ENCODE data around the gene ENAH.
A peak's percentile ranks its signal among the peaks of the same experiment; 100 is the strongest.
"Not testable (repeated sequence)": the region's sequence is repeated elsewhere in the genome, so short reads cannot be mapped to it uniquely, and the experiment has no call there.

The ENAH gene

DNA sequence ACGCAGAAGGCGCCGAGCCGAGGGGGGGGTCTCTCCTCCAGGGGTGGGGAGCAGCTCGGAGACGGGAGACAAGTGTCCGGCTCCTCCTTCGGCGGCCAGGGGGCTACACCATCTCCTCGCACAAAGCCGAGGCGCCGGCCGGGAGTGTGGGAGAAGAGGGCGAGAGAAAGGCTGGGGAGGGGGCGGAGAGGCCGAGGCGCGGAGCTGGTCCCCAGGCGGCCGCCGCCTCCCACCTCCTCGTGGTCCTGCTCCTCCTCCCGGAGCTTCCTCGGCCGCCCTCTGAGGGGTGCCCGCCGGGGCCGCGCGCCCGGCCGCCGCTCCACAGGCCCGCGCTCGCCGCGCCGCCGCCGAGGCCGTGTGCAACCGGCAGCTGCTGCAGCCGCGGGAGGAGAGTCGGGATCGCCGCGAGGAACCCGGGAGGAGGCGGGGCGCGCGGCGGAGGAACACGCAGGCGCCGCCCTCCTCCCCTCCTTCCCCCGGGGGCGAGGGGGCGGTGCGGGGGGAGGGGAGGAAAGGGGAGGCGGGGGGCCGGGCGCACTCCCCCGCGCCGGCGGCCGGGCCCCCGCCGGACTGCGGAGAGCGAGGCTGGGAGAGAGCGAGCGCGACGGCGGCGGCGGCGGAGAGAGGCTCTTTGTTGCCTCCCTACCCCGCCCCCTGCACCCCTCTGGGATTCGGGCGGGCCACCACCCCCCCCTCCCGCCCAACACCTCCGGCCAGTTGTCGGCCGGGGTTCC, at the start of gene ENAH:
Gene ENAH (minus strand): TSS at position 395 of the 734 bp plus-strand sequence. CDS start 433 bp downstream, outside the sequence.
- DNase-seq (ENCODE audit: low spot score): peak; percentile 87

DNA sequence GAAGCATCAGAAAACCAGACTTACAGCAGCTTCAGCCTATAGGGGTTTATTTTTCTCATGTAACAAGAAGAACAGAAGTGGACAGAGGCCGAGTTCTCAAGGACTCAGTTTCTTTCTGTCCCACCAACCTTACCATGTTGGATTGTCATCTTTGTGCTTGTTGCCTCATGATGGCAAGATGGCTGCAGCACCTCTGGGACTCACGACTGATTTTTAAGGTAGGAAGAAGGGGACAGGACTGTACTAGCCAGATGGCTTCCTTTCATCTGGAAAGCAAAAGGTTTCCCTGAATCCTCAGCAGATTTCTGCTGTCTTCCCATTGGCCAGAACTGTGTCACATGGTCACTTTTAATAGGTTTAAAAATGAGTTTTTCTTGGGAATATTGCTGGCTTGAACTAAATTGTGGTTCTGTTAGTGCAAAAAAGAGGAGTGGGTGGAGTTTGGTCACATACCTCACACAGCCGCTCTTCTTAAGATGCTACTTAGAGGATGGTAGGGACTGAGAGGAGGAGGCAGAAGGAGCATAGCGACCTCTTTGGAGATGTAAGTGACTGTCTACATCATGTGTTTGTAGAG, 48.1 kb upstream of the ENAH start:
- no peak for DNase-seq (ENCODE audit: low spot score)

DNA sequence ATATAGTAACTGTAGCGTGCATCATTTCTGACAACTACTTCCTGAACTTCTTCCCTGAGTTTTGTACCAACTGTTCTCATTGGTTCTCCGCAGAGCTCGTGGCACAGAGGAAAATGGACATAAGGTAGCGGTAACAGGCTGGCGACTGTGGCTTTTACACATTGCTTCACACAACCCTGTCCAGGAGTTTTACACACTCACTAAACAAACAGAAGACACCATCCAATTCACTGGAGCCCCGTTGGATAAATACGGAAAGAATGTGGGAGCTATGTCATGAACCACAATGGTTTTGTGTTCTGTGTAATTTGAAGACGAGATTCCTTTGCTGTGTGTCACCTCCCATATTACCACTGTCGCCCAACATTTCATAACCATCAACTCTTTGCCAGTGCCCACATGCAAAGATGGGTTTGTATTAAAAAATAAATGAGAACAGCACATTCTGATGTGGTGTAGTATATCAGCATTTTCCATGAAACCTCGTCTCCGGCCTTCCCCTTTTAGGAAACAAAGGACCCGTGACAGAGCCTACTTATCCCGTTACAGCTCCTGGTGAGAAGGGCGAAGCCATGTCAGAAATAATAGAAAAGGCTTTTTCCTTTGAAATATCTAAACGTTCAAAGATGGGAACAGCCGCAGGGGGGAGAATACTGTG, 47.4 kb upstream of the ENAH start:
- DNase-seq (ENCODE audit: low spot score): no peak

DNA sequence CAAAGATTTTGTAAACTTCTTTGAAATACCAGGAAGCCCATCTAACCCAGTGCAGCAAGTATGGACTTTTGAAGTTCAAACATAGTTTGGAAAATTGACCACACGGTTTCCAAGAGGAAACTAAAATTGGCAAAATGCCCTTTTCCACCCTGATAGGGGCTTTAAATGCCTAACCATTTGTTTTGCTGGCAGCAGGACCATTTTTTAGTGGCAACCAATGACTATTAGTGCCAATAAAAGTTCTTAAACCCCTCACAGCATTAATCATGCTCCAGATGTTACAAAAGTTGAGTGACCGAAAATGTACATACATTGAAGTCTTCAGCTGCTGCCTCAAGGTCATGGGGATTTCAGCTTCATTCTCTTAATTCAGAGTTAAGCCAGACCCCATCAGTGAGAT, 46.4 kb upstream of the ENAH start:
- no peak for DNase-seq (ENCODE audit: low spot score)

DNA sequence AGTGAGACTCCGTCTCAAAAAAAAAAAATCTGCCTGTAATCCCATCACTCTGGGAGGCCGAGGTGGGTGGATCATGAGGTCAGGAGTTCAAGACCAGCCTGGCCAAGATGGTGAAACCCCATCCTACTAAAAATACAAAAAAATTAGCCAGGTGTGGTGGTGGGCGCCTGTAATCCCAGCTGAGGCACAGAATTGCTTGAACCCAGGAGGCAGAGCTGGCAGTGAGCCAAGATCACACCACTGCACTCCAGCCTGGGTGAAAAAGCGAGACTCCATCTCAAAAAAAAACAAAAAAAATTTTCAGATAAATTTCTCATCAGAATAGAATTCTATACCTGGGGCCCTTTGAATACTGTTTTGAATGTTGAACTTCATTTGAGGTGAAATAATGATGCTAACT, 45.3 kb upstream of the ENAH start:
- DNase-seq (ENCODE audit: low spot score): not testable (repeated sequence)

DNA sequence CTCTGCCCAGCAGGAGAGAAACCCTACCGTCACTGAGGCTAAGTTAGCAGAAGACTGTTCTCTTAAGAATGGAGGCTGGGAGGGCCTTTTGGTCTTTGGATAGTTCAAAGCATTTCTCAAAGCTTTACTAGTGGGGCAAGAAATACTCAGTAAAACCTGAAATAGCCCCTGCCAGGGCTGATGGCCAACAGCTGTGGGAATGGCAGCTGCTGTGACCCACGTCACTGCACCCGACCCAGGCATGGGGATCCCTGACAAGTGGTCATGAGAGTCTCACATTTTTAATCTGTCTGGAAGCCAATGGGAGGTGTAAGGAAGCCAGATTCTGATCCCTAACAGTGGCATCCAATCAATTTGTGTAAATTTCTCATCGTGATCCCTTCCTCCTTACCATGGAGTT, 44.5 kb upstream of the ENAH start:
- no peak for DNase-seq (ENCODE audit: low spot score)

DNA sequence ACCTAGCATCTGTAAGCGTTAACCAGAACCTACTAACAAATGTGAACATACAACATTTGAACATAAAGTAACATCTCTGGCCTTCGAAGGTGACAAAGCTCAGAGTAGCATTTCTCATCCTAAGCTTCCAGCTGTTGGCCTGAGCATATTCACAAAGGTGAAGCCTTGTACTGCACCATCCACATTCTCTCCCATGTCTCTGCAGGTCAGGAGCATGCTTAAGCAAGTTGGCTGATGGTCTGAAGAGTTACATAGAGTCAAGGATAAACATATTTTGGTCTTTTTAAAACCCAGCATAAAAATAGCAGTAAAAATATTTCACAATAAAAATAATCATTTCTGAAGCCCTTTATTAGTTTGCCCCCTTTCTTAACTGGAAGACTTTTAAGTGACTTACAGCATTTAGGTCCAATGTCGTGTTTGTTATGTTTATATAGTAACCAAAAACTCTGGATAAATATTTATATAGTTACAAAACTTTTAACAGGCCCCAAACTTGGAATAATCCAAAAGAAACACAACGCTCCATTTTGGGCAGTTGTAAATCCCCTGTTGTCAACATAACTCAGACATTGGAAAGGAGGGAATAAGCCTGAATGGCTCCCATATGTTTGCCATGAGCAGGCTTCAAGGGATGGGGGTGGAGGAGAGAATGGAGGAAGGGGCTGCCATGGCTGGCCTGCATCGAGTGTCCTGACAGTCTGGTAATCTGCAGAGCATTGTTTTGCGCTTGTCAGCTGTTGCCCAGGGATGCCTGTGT, 42.8 kb upstream of the ENAH start:
- no peak for DNase-seq (ENCODE audit: low spot score)

DNA sequence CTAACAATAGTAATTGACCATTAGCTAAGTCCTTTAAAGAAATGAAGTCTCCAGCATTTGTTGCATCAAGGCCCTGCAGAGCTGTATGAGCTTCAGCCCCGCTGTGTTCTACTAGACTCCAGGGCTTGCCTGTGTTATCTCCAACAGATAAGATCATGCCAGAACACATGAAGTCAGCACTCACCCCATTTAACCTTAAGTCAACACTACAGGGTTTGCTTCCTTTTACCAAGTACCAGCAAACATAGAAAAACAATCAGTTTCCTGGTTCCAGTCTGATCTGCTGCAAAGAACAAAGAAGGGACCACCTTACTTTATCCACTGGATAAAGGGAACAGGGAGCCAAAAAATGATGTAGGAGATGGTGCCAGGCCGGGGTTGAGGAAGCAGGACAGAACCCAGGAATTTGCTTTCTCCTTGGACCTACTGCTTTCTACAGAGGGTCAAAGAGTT, 41.3 kb upstream of the ENAH start:
- DNase-seq (ENCODE audit: low spot score): no peak

DNA sequence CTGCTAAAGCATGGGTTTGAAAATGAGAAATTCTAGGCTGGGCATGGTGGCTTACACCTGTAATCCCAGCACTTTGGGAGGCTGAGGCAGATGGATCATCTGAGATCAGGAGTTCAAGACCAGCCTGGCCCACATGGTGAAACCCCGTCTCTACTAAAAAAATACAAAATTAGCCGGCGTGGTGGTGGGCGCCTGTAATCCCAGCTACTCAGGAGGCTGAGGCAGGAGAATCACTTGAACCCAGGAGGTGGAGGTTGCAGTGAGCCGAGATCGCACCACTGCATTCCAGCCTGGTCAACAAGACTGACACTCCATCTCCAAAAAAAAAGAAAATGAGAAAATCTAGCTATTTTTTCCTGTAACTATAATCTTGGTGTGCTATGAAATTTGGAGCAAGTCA, 40.8 kb upstream of the ENAH start:
- not testable (repeated sequence) for DNase-seq (ENCODE audit: low spot score)

DNA sequence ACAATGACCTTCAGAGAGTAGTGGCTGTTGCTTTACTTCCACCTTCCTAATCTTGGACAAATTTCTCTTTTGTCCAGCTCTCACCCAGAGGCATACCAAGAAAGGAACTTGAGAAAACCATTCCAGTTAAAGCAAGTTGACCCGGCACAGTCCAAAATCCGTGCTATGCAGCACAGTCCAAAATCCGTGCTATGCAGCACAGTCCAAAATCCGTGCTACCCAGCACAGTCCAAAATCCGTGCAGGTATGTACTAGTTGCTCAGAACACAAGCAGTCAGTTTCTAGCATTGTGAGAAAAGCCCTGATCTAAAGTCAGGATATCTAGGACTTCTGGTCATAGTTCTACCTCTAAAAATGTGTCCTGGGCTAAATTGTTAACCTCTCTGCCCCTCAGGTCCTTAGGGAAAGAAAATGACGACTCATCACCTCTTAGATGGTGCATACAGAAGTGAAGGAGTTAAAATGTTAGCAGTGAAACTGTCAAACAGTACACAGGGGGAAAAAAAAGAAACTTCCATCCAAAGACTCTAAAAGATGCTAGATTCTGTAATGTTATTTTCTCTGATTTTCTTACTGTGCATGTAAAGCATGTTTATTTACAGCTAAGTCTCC, 40.3 kb upstream of the ENAH start:
- no peak for DNase-seq (ENCODE audit: low spot score)

DNA sequence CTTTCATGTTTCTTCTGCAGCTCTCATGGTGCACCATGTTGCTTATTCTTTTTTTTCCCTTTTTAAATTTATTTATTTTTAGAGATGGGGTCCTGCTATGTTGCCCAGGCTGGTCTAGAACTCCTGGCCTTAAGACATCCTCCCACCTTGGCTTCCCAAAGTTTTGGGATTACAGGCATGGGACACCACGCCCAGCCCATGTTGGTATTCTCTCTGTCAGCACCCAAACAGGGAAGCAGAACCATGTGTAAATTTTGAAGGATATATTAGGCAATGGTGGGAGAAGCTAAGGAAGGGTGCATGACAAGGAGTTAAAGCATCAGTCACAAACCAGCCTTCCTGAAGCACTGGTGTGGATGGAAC, 39.6 kb upstream of the ENAH start:
- DNase-seq (ENCODE audit: low spot score): no peak

DNA sequence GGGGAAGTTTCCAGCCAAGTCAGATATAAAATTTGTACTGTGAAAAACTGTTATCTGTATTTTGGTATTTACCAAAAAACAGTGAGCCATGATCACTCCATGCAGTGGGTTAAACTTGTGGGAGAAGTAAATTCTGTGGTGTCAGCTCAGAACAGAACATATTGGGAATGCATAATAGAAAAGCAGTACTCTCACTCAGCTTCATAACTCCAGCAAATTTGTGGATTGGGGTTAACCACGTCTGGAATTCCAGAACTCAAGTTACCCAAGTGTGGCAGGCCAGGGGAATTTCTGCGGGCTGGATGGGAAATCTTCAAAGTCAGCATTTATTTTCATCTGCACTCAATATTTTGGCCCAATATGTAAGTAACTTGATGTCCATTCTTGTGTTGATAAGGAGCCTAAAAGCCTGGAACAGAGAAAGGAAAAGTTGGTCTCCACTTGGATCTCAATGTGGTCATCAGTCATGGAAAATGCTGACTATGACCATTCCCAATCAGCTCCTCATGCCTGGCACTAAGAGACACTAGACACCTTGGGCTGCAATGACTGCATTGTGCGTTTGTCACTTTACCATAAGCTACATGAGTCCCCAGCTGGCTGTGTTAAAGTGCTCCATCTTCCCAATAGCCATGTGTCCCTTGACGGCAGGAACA, 39.1 kb upstream of the ENAH start:
- DNase-seq (ENCODE audit: low spot score): no peak

DNA sequence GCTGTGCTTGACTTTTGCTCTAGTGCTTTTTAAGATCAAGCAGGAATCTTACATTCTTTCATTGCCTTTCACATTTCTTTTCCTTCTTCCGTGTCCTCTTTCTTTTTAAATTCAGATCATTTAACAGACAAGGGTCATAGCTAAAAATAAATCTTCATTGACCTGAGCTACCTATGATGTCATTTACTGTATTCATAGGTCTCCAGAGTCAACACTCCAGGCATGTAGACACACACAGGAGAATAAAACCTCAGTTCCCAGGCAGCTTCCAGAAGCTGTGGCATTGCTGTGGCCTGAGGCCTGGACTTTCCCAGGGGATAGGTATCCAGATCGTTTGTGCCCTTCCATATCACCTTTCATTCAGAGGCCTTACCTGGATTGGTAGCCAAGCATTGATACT, 38.5 kb upstream of the ENAH start:
- DNase-seq (ENCODE audit: low spot score): no peak

DNA sequence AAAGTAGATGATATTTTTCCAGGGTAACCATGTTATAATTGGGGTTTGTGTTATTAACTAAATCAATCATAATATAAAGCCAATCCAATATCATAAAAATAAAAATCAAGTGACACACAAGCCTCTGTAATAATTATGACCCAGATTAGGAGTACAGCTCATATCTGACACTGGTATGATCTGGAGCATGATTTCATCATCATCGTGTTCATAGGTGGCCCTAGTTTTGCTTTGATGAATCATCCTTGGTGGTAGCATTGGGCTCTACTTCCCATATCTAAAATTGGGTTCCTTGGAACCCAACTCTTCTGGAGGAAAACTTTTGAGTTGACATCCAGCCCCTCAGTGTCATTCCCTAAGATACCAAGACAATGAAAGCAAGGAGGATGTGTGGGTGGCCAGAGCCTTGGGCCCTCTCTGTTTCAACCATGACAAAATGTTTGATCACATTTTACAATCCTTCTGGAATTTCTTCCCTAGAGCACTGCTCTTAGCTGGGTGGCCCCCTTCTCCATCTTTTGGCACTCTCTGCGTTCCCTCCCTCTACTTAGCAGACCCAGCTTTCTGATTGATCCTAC, 37.0 kb upstream of the ENAH start:
- DNase-seq (ENCODE audit: low spot score): no peak

DNA sequence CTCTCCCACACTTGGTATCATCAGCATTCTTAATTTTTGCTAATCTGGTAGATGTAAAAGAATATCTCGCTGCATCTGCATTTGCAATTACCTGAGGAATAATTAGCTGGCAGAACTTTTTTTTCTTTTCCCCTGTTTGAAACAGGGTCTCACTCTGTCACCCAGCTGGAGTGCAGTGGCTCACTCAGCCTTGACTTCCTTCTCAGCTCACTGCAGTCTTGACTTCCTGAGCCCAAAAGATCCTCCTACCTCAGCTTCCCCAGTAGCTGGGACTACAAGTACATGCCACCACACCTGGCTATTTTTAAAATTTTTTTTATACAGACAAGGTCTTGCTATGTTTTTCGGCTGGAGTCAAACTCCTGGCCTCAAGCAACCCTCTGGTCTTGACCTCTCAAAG, 35.4 kb upstream of the ENAH start:
- no peak for DNase-seq (ENCODE audit: low spot score)

DNA sequence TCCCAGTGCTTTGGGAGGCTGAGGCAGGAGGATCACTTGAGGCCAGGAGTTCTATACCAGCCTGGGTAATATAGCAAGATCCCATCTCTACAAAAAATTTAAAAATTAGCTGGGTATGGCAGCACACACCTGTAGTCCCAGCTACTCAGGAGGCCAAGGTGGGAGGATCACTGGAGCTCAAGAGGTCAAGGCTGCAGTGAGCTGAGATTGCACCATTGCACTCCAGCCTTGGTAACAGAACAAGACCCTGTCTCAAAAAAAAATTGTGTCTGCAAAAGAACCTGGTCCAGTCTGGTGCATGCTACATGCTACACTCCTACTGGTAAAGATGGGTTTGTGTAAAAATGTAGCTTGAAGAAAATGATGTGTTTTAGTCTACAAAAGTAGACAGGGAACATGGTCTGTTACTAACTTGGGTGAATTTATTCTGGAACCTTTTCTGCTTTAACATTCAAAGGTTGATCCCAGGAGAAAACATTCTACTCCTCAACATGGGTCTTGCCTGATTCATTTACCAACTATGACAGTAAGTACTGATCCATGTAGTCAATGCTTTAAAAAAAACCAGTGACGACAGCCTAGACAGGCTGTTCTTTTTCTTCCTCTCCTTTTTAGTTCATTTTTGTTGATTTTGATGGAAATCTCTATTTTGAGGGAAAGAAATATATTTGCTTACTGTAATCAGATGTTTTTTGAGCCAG, 32.7 kb upstream of the ENAH start:
- no peak for DNase-seq (ENCODE audit: low spot score)

DNA sequence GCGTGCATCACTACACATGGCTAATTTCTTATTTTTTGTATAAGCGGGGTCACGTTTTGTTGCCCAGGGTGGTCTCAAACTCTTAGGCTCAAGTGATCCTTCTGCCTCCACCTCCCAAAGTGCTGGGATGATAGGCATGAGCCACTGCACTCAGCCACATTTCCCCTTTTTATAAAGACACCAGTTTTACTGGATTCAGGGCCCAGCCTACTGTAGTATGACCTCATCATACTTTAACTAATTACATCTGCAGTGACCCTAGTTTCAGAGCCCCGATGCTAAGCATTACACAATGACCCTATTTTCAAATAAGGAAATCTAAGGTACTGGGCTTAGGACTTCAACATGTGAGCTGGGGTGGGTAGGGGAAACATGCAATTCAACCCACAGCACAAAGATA, 31.8 kb upstream of the ENAH start:
- DNase-seq (ENCODE audit: low spot score): no peak

DNA sequence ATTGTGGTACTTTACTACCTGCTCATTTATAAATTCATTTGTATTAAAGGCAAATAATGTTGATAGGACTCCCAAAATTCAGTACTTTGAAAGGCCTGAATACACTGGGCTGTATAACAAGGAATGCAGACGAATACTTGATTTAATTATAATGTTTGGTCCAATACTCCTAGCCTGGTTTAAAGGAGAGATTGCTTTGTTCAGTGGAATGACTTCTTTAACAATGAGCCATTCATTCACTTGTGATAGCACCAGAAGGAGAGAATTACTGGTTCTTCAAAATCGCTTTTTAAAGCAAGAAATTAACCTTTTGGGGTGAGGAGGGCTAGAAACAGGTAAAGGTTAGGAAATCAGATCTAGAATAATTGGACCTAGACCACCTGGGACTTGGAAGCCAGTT, 28.3 kb upstream of the ENAH start:
- DNase-seq (ENCODE audit: low spot score): no peak

DNA sequence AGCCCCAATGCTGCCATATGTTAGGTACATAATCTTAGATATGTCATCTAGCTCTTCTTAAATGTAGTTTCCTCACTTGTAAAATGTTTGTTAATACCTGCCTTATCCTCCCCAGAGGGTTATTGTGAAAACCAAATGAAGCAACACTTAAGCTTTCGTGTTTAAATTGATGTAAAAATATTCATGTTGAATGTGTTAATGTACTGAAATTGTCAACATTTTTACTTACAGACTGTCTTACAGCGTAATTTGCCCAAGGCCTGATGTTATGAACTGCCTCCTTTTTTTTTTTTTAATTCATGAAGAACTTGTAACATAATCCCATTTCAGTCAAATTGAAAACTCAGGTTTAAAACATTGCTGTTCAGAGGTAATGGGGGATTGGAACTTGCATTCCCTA, 25.6 kb upstream of the ENAH start:
- DNase-seq (ENCODE audit: low spot score): no peak

DNA sequence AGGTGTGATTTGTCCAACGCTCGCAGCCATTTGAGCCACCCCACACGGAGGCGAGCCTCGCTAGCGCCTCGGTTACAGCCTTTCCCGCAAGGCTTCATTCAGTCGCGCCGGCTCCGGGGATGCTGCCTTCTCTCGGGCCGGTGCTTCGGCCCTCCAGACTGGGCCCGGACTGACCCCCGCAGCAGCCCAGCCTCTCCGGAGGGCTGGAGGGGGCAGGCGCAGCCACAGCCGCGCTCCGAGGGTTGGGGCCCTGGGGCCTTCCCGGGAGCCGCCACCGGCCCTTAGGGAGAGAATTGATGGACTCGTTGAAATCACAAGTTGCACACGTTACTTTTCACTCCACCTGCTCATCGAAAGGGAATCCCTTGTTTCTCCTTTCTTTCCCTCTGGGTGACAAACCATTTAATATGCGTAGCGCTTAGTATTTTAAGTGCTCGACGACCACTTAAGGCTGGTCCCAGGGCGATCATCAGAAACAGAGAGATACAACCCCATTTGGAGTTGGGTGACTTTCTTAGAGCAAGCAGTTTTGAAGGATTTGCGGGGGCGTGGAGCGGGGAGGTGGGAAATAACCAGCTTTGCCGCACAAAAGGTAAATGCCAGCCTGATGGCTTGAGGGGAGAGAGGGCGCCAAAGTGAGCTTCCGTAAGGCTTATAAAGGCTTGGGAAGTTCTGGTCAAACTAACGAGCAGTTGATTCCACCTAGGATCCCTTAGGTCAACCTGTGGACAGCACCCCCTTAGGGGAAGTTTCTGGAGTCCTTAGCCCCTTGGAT, 24.6 kb upstream of the ENAH start:
- peak; percentile 18 for DNase-seq (ENCODE audit: low spot score)
